WTC11 (cell line): ENCODE data around the gene OR6M1. TPM values are rescaled to one million over a fixed set of nuclear protein-coding genes. Genes with fewer than 3 reads are reported as not detected.

Experiments used
- ATAC-seq: fragments of 200-7000 bp; cut with Tn5 transposase; 2 replicates; pipeline ENCODE4 v1.10.0; 2021; ENCODE audit warnings: mild to moderate bottlenecking, moderate library complexity
- CTCF ChIA-PET: fragments of 300-600 bp; sonication (Branson Sonifier 250); formaldehyde crosslinking; loops from one replicate; lab custom pipeline; 2021; ENCODE audit warnings: antibody characterized with exemption; lab: Charles Lee
- POLR2A ChIA-PET: fragments of 350-600 bp; sonication (Branson Sonifier 250); formaldehyde crosslinking; loops from one replicate; lab custom pipeline; 2021; ENCODE audit warnings: antibody characterized with exemption; lab: Charles Lee
- DNase-seq: peaks from one replicate; pipeline ENCODE4 v3.0.0; 2021; ENCODE audit warnings: low spot score
- H3K27ac Mint-ChIP-seq: 2 replicates; pipeline ENCODE4 v1.8.0; 2021; ENCODE audit warnings: mixed read lengths
- H3K27me3 Mint-ChIP-seq: 2 replicates; pipeline ENCODE4 v1.8.0; 2021; ENCODE audit warnings: low read depth, mild to moderate bottlenecking, moderate library complexity, mixed read lengths
- H3K36me3 Mint-ChIP-seq: 2 replicates; pipeline ENCODE4 v1.8.0; 2021; ENCODE audit warnings: mixed read lengths
- H3K4me1 Mint-ChIP-seq: 2 replicates; pipeline ENCODE4 v1.8.0; 2022; ENCODE audit warnings: mixed read lengths
- H3K4me3 Mint-ChIP-seq: 2 replicates; pipeline ENCODE4 v1.8.0; 2021; ENCODE audit warnings: mild to moderate bottlenecking, moderate library complexity, mixed read lengths
- H3K9me3 Mint-ChIP-seq: 2 replicates; pipeline ENCODE4 v1.8.0; 2021; ENCODE audit warnings: mixed read lengths
- AR ChIP-seq: fragments of 250-450 bp; sonication (Bioruptor Pico); IDR thresholded peaks from 2 replicates; pipeline ENCODE4 v1.9.0; 2021; ENCODE audit warnings: mild to moderate bottlenecking
- ARID4B ChIP-seq: sonication (generic); formaldehyde crosslinking; IDR thresholded peaks from 2 replicates; pipeline ENCODE4 v1.8.0; 2023; ENCODE audit warnings: missing genetic modification reagents, mild to moderate bottlenecking, borderline replicate concordance
- ATF1 ChIP-seq: sonication (generic); formaldehyde crosslinking; IDR thresholded peaks from 2 replicates; pipeline ENCODE4 v1.8.1; 2023; ENCODE audit warnings: mild to moderate bottlenecking, moderate library complexity, missing genetic modification reagents
- ATF3 ChIP-seq: sonication (generic); formaldehyde crosslinking; conservative IDR thresholded peaks from 2 replicates; pipeline ENCODE4 v1.8.1; 2022; ENCODE audit warnings: mild to moderate bottlenecking, missing genetic modification reagents
- CREM ChIP-seq: sonication (generic); formaldehyde crosslinking; IDR thresholded peaks from 2 replicates; pipeline ENCODE4 v1.8.1; 2022; ENCODE audit warnings: mild to moderate bottlenecking, missing genetic modification reagents, moderate library complexity
- EMX1 ChIP-seq: fragments of 250-450 bp; sonication (Bioruptor Pico); IDR thresholded peaks from 2 replicates; pipeline ENCODE4 v1.8.0; 2021; ENCODE audit warnings: mild to moderate bottlenecking
- GABPB1 ChIP-seq: sonication (generic); formaldehyde crosslinking; IDR thresholded peaks from 2 replicates; pipeline ENCODE4 v1.8.1; 2023; ENCODE audit warnings: mild to moderate bottlenecking, missing genetic modification reagents
- GTF2I ChIP-seq: fragments of 250-450 bp; sonication (Bioruptor Pico); conservative IDR thresholded peaks from 2 replicates; pipeline ENCODE4 v1.4.0; 2021; ENCODE audit warnings: mild to moderate bottlenecking
- IRF2 ChIP-seq: sonication (generic); formaldehyde crosslinking; IDR thresholded peaks from 2 replicates; pipeline ENCODE4 v1.8.0; 2022; ENCODE audit warnings: low read depth, missing genetic modification reagents, borderline replicate concordance
- JUN ChIP-seq: sonication (generic); formaldehyde crosslinking; IDR thresholded peaks from 2 replicates; pipeline ENCODE4 v1.8.0; 2023; ENCODE audit warnings: mild to moderate bottlenecking, missing genetic modification reagents
- KAT7 ChIP-seq: sonication (generic); formaldehyde crosslinking; IDR thresholded peaks from 2 replicates; pipeline ENCODE4 v1.8.1; 2023; ENCODE audit warnings: missing genetic modification reagents, mild to moderate bottlenecking, borderline replicate concordance
- NR2C2 ChIP-seq: sonication (generic); formaldehyde crosslinking; IDR thresholded peaks from 2 replicates; pipeline ENCODE4 v1.8.0; 2022; ENCODE audit warnings: mild to moderate bottlenecking, missing genetic modification reagents
- PRRX2 ChIP-seq: fragments of 250-450 bp; sonication (Bioruptor Pico); IDR thresholded peaks from 2 replicates; pipeline ENCODE4 v1.8.0; 2021; ENCODE audit warnings: mild to moderate bottlenecking
- RELA ChIP-seq: sonication (generic); formaldehyde crosslinking; IDR thresholded peaks from 2 replicates; pipeline ENCODE4 v1.8.1; 2022; ENCODE audit warnings: missing genetic modification reagents, mild to moderate bottlenecking, borderline replicate concordance
- USF2 ChIP-seq: sonication (generic); formaldehyde crosslinking; IDR thresholded peaks from 2 replicates; pipeline ENCODE4 v1.8.1; 2023; ENCODE audit warnings: mild to moderate bottlenecking, missing genetic modification reagents, moderate library complexity
- ZNF219 ChIP-seq: sonication (generic); formaldehyde crosslinking; IDR thresholded peaks from 2 replicates; pipeline ENCODE4 v1.8.0; 2023; ENCODE audit warnings: missing genetic modification reagents, mild to moderate bottlenecking, borderline replicate concordance
- ZNF671 ChIP-seq: fragments of 250-450 bp; sonication (Bioruptor Pico); IDR thresholded peaks from 2 replicates; pipeline ENCODE4 v1.8.0; 2021; ENCODE audit warnings: mild to moderate bottlenecking
- total RNA-seq: library from RNA; stranded (reverse); gene quantifications from 3 replicates; pipeline ENCODE4 v1.2.3, GENCODE V29; 2021

Gene OR6M1
- total RNA-seq, 1 experiment from 2014 or later = not detected

GRCh38 chr11:123833095-123833494 is 26.9 kb upstream of the OR6M1 start:
- peaks cover 6% of the 10 kb centered on the region; the same call in 1 of the 2 replicates for H3K36me3 Mint-ChIP-seq
- peaks cover 2% of the 10 kb centered on the region; the same call in 1 of the 2 replicates for H3K4me1 Mint-ChIP-seq
- no peak overlapping the region for H3K27ac Mint-ChIP-seq
- ATAC-seq (no peak), DNase-seq (no peak)
- no peak overlapping the region for H3K4me3 Mint-ChIP-seq
- TF ChIP-seq USF2 (no peak), ATF3 (no peak), ARID4B (CRISPR knock-in tag) (no peak), CREM (CRISPR knock-in tag) (no peak), JUN (no peak), IRF2 (no peak)
- POLR2A ChIA-PET = no interaction called here
- no peaks in the 10 kb centered on the region; the same call in none of the 2 replicates for H3K27me3 Mint-ChIP-seq
- peaks cover 17% of the 10 kb centered on the region for H3K9me3 Mint-ChIP-seq
- CTCF ChIA-PET = no interaction called here

- H3K27ac Mint-ChIP-seq = no peak overlapping the region
- CTCF ChIA-PET = no interaction called here
- no peak for ATAC-seq
Measured at GRCh38 chr11:123829745-123830144, 23.6 kb upstream of the OR6M1 start.

More at GRCh38 chr11:123829745-123830144, 23.6 kb upstream of the OR6M1 start:
- Mint-ChIP-seq H3K9me3 (peaks cover 16% of the 10 kb centered on the region), H3K36me3 (peaks cover 7% of the 10 kb centered on the region), H3K27me3 (no peaks in the 10 kb centered on the region; the same call in none of the 2 replicates), H3K4me3 (no peak overlapping the region), H3K4me1 (peaks cover 10% of the 10 kb centered on the region)
- no peak for DNase-seq
- no peak for TF ChIP-seq GABPB1
- TF ChIP-seq AR (CRISPR knock-in tag) = no peak
- TF ChIP-seq RELA (CRISPR knock-in tag) = no peak
- no peak for TF ChIP-seq KAT7 (CRISPR knock-in tag)
- no peak for TF ChIP-seq ZNF219
- TF ChIP-seq NR2C2 (CRISPR knock-in tag) = no peak
- TF ChIP-seq ARID4B (CRISPR knock-in tag) = no peak
- no peak for TF ChIP-seq GTF2I (CRISPR knock-in tag)
- TF ChIP-seq ZNF671 = no peak
- TF ChIP-seq EMX1 (CRISPR knock-in tag) = no peak
- no peak for TF ChIP-seq PRRX2
- no peak for TF ChIP-seq ATF1
- POLR2A ChIA-PET = no interaction called here
